Activated CD4-positive, alpha-beta T cell treated with anti-CD3 and anti-CD28 coated beads, Interleukin-2, amount 50 U/mL, for 4 hours (primary cell): ENCODE data around the gene CLDN16.

Experiments
- DNase-seq, 2 experiments: peaks; one replicate each; pipeline ENCODE4 v3.0.0-alpha.2; 2020

The CLDN16 gene

DNA sequence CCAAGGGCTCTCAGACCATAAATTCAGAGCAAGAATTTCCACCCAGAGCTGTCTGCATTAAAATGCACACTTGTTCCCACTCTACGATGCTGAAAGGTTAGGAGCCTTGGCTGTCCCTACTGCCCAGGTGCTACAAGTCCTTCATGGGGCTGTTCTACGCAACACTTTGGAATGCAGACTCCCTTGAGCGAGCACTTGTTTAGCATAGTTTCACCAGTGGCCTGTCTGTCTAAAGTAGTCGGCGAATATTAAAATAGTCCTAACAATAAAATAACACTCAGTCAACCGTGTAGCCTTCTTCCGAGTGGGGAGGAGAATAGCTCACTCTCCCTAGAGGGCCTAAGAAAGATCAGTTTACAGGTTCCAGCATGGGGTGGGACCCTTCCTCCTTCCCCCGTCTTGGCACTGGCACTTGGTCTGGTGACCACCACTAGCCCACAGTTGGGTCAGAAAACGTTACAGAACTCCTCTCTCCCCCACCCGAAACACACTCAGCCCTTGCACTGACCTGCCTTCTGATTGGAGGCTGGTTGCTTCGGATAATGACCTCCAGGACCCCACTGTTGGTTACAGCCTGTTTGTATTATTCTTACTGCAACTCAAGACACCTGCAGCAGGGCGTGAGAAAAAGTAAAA, at the start of gene CLDN16:
TSS of gene CLDN16 (plus strand) at position 586 of the 636 bp plus-strand sequence. CDS start 167 bp downstream, outside the sequence.
- no peak for DNase-seq

DNA sequence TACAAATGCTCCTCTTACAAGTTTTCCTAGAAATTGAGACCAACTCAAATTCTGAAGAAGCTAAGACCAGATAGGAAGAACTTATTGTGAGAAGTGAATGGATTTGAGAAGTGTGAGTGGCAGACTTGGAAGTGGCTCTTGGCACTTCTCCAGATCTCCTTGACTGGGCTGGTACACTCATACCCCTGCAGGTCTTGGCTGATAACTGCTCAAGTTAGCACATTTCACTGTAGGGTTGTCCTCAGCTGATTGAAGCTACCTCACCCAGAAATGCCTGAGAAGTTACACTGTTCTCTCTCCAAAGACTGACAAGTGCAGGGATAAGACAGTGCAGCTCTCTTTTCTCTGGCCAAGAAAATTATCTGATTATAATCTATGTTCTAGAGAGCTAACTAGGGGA, 49.2 kb upstream of the CLDN16 start:
- DNase-seq, result no peak

GRCh38 chr3:190339130-190339529, 48.8 kb upstream of the CLDN16 start:
- no peak for DNase-seq

GRCh38 chr3:190340071-190340470, 47.9 kb upstream of the CLDN16 start:
- DNase-seq, result no peak

- no peak for DNase-seq
These were observed 42.7 kb upstream of the CLDN16 start for GRCh38 chr3:190345027-190345821.

GRCh38 chr3:190345878-190346277, 42.1 kb upstream of the CLDN16 start:
- DNase-seq, result no peak

DNA sequence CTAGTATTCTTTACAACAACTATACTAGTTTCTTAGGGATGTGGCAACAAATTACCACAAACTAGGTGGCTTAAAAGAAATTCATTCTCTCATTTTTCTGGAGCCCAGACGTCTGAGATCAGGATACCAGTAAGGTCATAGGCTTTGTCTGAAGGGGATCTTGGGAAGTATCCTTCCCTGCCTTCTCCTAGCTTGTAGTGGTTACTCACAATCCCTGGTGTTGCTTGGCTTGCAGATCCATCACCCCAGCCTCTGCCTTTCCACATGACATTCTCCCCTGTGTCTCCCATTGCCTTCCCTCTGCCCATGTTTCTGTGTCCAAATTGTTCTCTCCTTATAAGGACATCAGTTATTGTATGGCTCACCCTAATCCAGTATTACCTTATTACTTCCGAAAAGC, 41.4 kb upstream of the CLDN16 start:
- DNase-seq, result no peak

- no peak for DNase-seq
These were observed 35.0 kb upstream of the CLDN16 start for GRCh38 chr3:190352861-190353457.

DNA sequence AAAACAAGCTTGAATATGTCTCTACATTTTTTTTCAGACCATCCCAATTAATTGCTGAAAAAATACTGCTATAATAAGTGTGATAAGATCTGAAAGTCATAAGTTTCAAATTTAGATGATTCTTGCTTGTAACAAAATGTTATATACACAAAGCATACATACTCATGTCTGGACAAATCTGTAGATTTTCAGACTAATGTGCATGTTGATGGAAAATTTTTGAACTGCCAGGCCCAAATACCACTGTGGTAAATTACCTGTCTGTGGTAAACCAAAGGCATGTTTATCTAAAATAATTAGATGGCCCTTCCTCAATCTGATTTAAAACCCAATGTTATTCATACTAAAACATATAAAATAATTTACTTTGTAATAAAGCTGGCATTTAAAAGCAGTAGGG, 31.7 kb upstream of the CLDN16 start:
- DNase-seq, result no peak

- no peak for DNase-seq
These were observed 30.5 kb upstream of the CLDN16 start for GRCh38 chr3:190357468-190357867.

DNA sequence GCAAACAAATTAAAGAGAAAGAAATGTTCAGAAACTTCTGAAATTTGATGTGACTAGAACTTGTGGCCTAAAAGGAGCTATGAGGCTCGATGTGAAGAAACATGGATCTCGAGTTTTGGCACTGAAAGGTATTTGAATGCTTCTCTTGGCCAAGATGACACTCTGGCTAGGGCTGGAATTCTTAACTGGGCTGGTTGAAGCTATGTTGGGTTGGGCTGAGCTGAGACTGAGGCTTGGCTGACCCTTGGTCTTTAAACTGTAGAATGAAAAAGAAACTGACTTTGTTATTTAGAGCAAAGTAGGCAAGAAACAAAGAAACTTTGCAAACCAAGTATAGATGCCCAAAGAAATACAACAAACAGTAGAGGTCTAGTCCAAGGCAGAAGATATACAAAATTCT, 28.1 kb upstream of the CLDN16 start:
- DNase-seq, result no peak

DNA sequence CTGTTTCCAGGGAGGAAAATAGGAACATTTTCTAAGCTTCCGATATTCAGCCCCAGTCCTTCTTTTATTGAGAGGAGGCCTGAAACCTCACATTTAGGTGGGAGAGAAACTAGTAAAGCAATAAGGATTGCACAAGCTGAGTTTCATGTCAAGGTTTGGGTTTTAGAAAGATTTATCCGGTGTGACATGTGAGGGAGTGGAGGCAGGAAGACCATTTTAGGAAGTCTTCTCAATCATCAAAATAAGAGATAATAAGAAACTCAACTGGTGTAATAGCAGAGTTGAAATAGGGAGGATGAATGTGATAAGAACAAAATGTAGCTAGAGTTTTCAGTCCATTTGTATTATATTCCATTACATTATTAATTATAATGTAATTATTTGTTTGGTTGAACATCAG, 27.7 kb upstream of the CLDN16 start:
- DNase-seq, result no peak

GRCh38 chr3:190361791-190362190, 26.2 kb upstream of the CLDN16 start:
- no peak for DNase-seq

DNA sequence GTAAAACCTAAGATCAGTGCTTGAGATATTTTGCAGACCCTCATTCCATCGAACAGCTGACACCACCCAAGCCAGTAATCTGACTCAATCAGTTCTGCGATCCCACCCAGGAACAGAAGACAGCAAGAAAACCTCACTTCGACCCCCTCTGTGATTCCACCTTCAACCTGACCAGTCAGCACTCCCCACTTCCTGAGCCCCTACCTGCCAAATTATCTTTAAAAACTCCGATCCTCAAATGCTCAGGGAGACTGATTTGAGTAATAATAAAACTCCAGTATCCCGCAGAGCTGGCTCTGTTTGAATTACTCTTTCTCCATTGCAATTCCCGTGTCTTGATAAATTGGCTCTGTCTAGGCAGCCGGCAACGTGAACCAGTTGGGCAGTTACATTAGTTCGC, 25.7 kb upstream of the CLDN16 start:
- DNase-seq, result no peak

DNA sequence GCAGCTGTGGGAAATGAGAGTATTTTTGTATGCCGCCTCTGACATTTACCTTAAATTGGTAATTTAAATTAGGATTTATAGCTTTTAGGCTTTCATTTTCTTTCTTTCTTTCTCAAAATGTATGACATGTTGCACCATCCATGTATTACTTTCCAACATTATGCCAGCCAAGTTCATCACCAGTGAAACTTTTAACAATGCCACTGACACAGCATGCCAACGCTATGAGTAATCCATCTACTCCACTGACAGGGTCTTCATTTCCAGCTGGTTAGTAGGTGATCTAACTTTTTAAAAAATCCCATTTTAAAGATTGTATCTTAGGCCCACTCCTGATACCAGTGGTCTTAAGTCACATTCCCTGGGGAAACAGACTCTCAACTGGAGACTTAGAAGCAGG, 21.8 kb upstream of the CLDN16 start:
- no peak for DNase-seq

DNA sequence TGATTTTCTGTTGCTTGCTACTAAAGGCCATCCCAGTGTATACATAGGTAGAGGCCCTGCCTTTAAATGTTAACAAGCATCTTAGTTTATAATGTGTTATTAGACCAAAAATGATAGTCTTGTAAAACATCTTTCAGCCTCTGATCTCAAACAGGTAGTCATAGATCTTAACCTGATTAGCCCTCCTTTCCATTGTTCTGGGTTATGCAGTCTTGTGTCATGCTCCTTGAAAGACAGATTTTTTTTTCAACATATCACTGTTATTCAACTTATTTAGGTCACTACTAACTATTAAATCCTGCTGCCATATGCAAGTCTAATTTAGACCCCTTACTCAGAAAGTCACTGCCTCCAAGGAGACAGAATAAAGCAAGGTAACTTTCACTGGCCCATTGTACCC, 19.1 kb upstream of the CLDN16 start:
- DNase-seq, result no peak

GRCh38 chr3:190369668-190370295, 18.2 kb upstream of the CLDN16 start:
- no peak for DNase-seq

- no peak for DNase-seq
These were observed 17.6 kb upstream of the CLDN16 start for GRCh38 chr3:190370369-190370768.

- DNase-seq, result no peak
These were observed 16.8 kb upstream of the CLDN16 start for GRCh38 chr3:190371152-190371551.

GRCh38 chr3:190375246-190375645, 12.7 kb upstream of the CLDN16 start:
- DNase-seq, result no peak

DNA sequence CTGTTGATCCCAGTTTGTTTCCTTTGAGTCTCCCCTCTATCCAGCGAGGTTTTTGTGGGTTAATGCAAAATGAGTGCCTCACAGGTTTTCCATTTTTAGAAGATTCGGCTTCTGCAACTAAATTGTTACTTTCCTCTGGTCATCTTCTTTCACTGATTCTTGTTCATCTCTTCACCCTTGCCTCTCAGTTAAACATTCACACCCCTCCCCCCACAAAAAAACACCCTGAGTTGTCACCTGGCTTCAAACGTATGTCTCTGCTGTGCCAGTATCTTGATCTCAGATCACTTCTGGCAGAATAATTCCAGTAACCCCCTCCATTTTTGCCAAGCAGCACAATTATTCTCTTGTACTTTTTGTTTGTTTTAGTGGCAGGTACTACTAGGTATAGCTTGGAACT, 12.3 kb upstream of the CLDN16 start:
- no peak for DNase-seq

DNA sequence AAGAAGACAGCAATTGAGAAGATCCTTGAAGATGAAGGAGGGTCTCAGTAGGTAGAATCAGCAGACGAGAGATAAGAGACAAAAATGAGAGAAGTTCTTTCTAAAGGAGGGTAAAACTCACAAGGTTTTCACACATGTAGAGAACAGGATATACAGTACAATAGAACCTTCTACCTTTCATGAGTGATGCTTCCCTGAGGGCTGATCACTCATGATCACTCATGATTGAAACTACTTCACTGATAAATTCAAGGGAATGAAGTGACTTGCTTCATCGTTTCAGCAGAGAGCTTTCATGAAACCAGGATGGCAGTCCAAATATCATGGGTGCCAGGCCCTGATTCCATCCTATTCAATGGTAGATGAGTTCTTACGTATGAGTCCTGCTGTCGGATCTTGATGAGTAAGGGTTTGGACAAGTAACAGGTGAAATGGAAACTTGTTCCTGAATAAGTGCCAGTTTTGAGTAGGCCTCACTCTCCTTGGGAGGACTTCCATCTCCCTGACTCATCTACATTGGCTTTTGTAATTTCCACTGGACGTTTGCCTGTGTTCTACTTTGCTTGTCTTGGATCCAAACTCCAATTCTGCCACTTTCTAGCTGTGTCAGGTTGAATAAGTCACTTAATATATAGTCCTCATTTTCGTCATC, 9.6 kb upstream of the CLDN16 start:
- DNase-seq, result no peak

DNA sequence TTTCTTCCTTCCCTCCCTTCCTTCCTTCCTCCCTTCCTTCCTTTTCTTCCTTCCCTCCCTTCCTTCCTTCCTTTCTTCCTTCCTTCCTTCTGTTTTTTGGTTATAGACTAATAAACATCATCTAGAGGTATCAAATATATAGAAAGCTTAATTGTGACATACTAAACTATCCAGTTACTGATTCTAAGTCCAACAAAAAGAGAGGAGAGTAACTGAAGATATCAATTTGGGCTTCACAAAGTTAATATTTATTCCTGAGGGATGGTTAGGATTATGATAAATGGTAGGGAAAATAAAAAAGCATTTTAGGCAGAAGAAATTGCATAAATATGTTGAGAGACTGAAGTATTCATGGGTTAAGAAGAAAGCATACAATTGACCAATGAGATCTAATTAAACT, 7.8 kb upstream of the CLDN16 start:
- DNase-seq, result no peak
